ENCODE data around the gene NCF2. TPM values are rescaled to one million over a fixed set of nuclear protein-coding genes. Genes with fewer than 3 reads are reported as not detected.

Gene NCF2
- total RNA-seq, 6 experiments from 2014 or later = 0.61 to 2.8 (median 1.5) TPM

DNA sequence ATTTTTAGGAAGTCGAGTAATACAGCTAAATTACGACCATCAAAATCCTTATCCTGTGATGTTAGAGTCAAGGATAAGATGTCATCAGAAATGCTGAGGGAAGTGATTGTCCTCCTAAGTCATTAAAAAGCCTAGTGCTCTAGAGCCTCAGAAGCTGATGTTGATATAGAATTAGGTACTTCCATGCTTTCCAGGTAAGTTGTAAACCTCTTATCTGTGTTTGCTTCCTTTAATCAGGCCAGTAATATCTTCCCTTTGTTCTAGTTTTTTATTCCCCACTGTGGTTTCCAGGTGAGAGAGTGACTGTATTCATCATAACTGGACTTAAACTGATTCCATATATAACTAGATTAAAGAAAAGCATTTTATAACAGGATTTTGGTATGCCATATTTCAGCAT lies 73.5 kb downstream of the NCF2 start:
- peaks cover 24% of the 10 kb centered on the region for H3K36me3 Mint-ChIP-seq (ENCODE audit: low read depth)
- no peak overlapping the region for H3K27ac Mint-ChIP-seq
- TF ChIP-seq CTCF (IDR thresholded peaks at IDR 0.05) = no peak
- H3K4me1 Mint-ChIP-seq (ENCODE audit: low read depth) = peaks cover 37% of the 10 kb centered on the region
- no peak overlapping the region for H3K4me3 Mint-ChIP-seq
- no peaks in the 10 kb centered on the region for H3K9me3 Mint-ChIP-seq
- H3K27me3 Mint-ChIP-seq (ENCODE audit: insufficient read depth) = no peaks in the 10 kb centered on the region
- DNase-seq = no peak

- DNase-seq = peak; percentile 88
- Mint-ChIP-seq H3K9me3 (no peaks in the 10 kb centered on the region), H3K4me3 (peak overlapping the region; percentile 67), H3K36me3 (ENCODE audit: low read depth) (peaks cover 20% of the 10 kb centered on the region), H3K27me3 (ENCODE audit: insufficient read depth) (no peaks in the 10 kb centered on the region), H3K27ac (peak overlapping the region; percentile 80), H3K4me1 (ENCODE audit: low read depth) (peaks cover 45% of the 10 kb centered on the region)
- TF ChIP-seq CTCF (IDR thresholded peaks at IDR 0.05) = no peak
These were observed 75.1 kb downstream of the NCF2 start for GRCh38 chr1:183515002-183515689.

DNA sequence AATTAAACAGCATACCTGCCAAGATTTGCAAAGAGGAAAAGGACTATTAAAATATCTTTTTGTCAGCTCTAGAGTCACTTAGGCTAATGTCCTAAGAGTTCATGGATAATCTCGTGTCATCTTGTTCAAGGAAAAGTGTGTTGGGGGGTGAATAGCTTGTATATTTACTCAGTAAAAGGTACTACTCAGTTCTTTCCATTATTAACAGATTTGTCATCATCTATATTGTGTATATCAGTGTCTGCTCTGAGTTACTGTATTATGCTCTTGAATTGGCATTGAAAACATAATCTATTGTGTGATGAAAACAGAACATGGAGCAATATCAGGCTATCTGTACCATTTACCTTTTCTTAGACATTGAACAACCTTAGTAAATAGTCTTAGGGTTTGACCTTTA lies 76.0 kb downstream of the NCF2 start:
- no peak for DNase-seq
- H3K9me3 Mint-ChIP-seq = no peaks in the 10 kb centered on the region
- peak overlapping the region; percentile 80 for H3K27ac Mint-ChIP-seq
- H3K4me3 Mint-ChIP-seq = peak overlapping the region; percentile 67; the same call in 1 of the 2 replicates
- H3K36me3 Mint-ChIP-seq (ENCODE audit: low read depth) = peaks cover 20% of the 10 kb centered on the region
- no peaks in the 10 kb centered on the region for H3K27me3 Mint-ChIP-seq (ENCODE audit: insufficient read depth)
- TF ChIP-seq CTCF (IDR thresholded peaks at IDR 0.05) = no peak
- H3K4me1 Mint-ChIP-seq (ENCODE audit: low read depth) = peaks cover 45% of the 10 kb centered on the region

GRCh38 chr1:183512450-183512849 lies 77.8 kb downstream of the NCF2 start:
- DNase-seq = no peak
- no peak overlapping the region for H3K4me3 Mint-ChIP-seq
- no peak overlapping the region for H3K27ac Mint-ChIP-seq
- no peaks in the 10 kb centered on the region for H3K27me3 Mint-ChIP-seq (ENCODE audit: insufficient read depth)
- no peak for TF ChIP-seq CTCF (IDR thresholded peaks at IDR 0.05)
- H3K36me3 Mint-ChIP-seq (ENCODE audit: low read depth) = peaks cover 14% of the 10 kb centered on the region
- peaks cover 45% of the 10 kb centered on the region for H3K4me1 Mint-ChIP-seq (ENCODE audit: low read depth)
- H3K9me3 Mint-ChIP-seq = no peaks in the 10 kb centered on the region

- no peaks in the 10 kb centered on the region for H3K27me3 Mint-ChIP-seq (ENCODE audit: insufficient read depth)
- no peak for DNase-seq
These were observed 81.6 kb downstream of the NCF2 start for GRCh38 chr1:183508694-183509093.

More at GRCh38 chr1:183508694-183509093, 81.6 kb downstream of the NCF2 start:
- Mint-ChIP-seq H3K27ac (no peak overlapping the region), H3K4me3 (no peak overlapping the region), H3K36me3 (ENCODE audit: low read depth) (no peaks in the 10 kb centered on the region), H3K9me3 (no peaks in the 10 kb centered on the region), H3K4me1 (ENCODE audit: low read depth) (peaks cover 13% of the 10 kb centered on the region)
- TF ChIP-seq CTCF (IDR thresholded peaks at IDR 0.05) = no peak

Data from HFFc6 (cell line).